HepG2 (cell line): Measurements from ENCODE around the gene TP73. TPM values are rescaled to one million over a fixed set of nuclear protein-coding genes. Genes with fewer than 3 reads are reported as not detected.
A peak's percentile ranks its signal among the peaks of the same experiment; 100 is the strongest.

Experiments used
- ATAC-seq: fragments of 200-7000 bp; cut with Tn5 transposase; 3 replicates; pipeline ENCODE4 v1.9.1; 2020; ENCODE audit warnings: mild to moderate bottlenecking, moderate library complexity
- BruUV-seq: library from RNA; stranded (reverse); fragments of 400-500 nt; replicated peaks from 2 replicates; lab custom pipeline; 2021; lab: Mats Ljungman, UMichigan
- CTCF ChIA-PET: fragments of 300-600 bp; formaldehyde crosslinking; extraction: SDS; loops from one replicate; lab custom pipeline; 2021; ENCODE audit warnings: low total read pairs, inconsistent platforms, low intra/inter-chr PET ratio; lab: Yijun Ruan, JAX
- POLR2A ChIA-PET: fragments of 350-600 bp; sonication (Branson Sonifier 250); formaldehyde crosslinking; loops from one replicate; lab custom pipeline; 2020; ENCODE audit warnings: antibody characterized with exemption, inconsistent platforms; lab: Yijun Ruan, JAX
- DNase-seq: peaks from one replicate; pipeline ENCODE4 v3.0.0-alpha.2; 2015; ENCODE audit warnings: low spot score
- FAIRE-seq: peaks from 3 replicates; lab custom pipeline; 2011; peaks lifted over from hg19 to GRCh38; lab: Jason Lieb, UNC
- H2AFZ ChIP-seq: one replicate; pipeline ENCODE4 v1.6.1; 2011; ENCODE audit warnings: low read length, inconsistent platforms
- H3K27ac ChIP-seq: fragments of 300-600 bp; 3 replicates; pipeline ENCODE4 v1.8.0; 2011; ENCODE audit warnings: mixed run types, mild to moderate bottlenecking, mixed read lengths, low read length, inconsistent platforms; ENCODE audit not compliant: insufficient read depth; ENCODE audit errors: extremely low read length
- H3K27me3 ChIP-seq, 2 experiments: fragments of 200-600 bp in 1 of 2; 2 replicates in 1 of 2; 3 replicates in 1 of 2; pipeline versions ENCODE4 v1.6.0 to v1.8.0; 2011; ENCODE audit warnings: low read length in 2 of 2, mild to moderate bottlenecking in 2 of 2, moderate library complexity in 2 of 2, inconsistent platforms in 1 of 2; ENCODE audit not compliant: insufficient read depth in 2 of 2, control insufficient read depth in 1 of 2
- H3K36me3 ChIP-seq, 2 experiments: fragments of 200-600 bp in 1 of 2; replicated peaks in 1 of 2; 2 replicates in 1 of 2; 3 replicates in 1 of 2; pipeline versions ENCODE4 v1.5.1 to v1.8.0; 2011; ENCODE audit warnings: low read length in 2 of 2, inconsistent platforms in 1 of 2; ENCODE audit not compliant: insufficient read depth in 2 of 2, control insufficient read depth in 1 of 2
- H3K4me1 ChIP-seq: 2 replicates; pipeline ENCODE4 v1.5.1; 2012; ENCODE audit warnings: low read length, inconsistent platforms; ENCODE audit not compliant: insufficient read depth
- H3K4me2 ChIP-seq: 2 replicates; pipeline ENCODE4 v1.6.0; 2011; ENCODE audit warnings: low read depth, low read length, inconsistent platforms
- H3K4me3 ChIP-seq, 3 experiments: fragments of 200-600 bp in 1 of 3; sonication (generic), shearing (Covaris generic) in 1 of 3; replicated peaks in 1 of 3; 2 replicates each; pipeline ENCODE4 v1.5.1; 2011 to 2016; ENCODE audit warnings: low read length in 3 of 3, inconsistent platforms in 2 of 3, low read depth in 2 of 3, mild to moderate bottlenecking in 2 of 3, control low read depth in 1 of 3, mixed read lengths in 1 of 3; ENCODE audit not compliant: insufficient read depth in 1 of 3
- H3K79me2 ChIP-seq: one replicate; pipeline ENCODE4 v1.6.1; 2011; ENCODE audit warnings: low read length, inconsistent platforms; ENCODE audit not compliant: insufficient read depth
- H3K9ac ChIP-seq: 2 replicates; pipeline ENCODE4 v1.6.0; 2011; ENCODE audit warnings: mild to moderate bottlenecking, low read depth, low read length, inconsistent platforms; ENCODE audit not compliant: insufficient read depth
- H3K9me3 ChIP-seq: 2 replicates; pipeline ENCODE4 v1.5.1; 2012; ENCODE audit warnings: mild to moderate bottlenecking, low read length
- H4K20me1 ChIP-seq: 2 replicates; pipeline ENCODE4 v1.6.0; 2011; ENCODE audit warnings: inconsistent platforms, mild to moderate bottlenecking, low read length, moderate library complexity; ENCODE audit not compliant: insufficient read depth
- ATF7 ChIP-seq, 2 experiments: fragments of 450-650 bp in 1 of 2; sonication (generic) in 1 of 2; formaldehyde crosslinking in 1 of 2; IDR thresholded peaks; 2 replicates each; pipeline versions ENCODE4 v1.4.0 to v1.6.1; 2016 to 2020; ENCODE audit warnings: antibody characterized with exemption in 1 of 2, mild to moderate bottlenecking in 1 of 2, missing genetic modification reagents in 1 of 2
- ERF ChIP-seq: IDR thresholded peaks from 2 replicates; pipeline ENCODE4 v1.6.1; 2018; ENCODE audit warnings: missing biosample characterization, missing genetic modification reagents
- FOSL2 ChIP-seq: sonication (generic); formaldehyde crosslinking; IDR thresholded peaks from 2 replicates; pipeline ENCODE4 v1.4.0; 2020; ENCODE audit warnings: missing genetic modification reagents
- HOXA3 ChIP-seq: sonication (generic); formaldehyde crosslinking; IDR thresholded peaks from 2 replicates; pipeline ENCODE4 v1.5.0; 2020; ENCODE audit warnings: missing genetic modification reagents
- MAFK ChIP-seq, 2 experiments: IDR thresholded peaks in 1 of 2; conservative IDR thresholded peaks in 1 of 2; 2 replicates each; pipeline ENCODE4 v1.6.1; 2011; ENCODE audit warnings: improper control_type of control experiment in 2 of 2, low read length in 2 of 2
- MATR3 ChIP-seq: sonication (generic); formaldehyde crosslinking; IDR thresholded peaks from 2 replicates; pipeline ENCODE4 v1.4.0; 2020; ENCODE audit warnings: missing genetic modification reagents
- NBN ChIP-seq: fragments of 450-650 bp; conservative IDR thresholded peaks from 2 replicates; pipeline ENCODE4 v1.6.1; 2017
- NCOA5 ChIP-seq: sonication (generic); formaldehyde crosslinking; IDR thresholded peaks from 2 replicates; pipeline ENCODE4 v1.4.0; 2020; ENCODE audit warnings: missing genetic modification reagents
- ZNF10 ChIP-seq: sonication (generic); formaldehyde crosslinking; IDR thresholded peaks from 2 replicates; pipeline ENCODE4 v1.4.0; 2020; ENCODE audit warnings: mild to moderate bottlenecking, low read depth, missing genetic modification reagents, borderline replicate concordance
- ZSCAN20 ChIP-seq: sonication (generic); formaldehyde crosslinking; IDR thresholded peaks from 2 replicates; pipeline ENCODE4 v1.4.0; 2020; ENCODE audit warnings: missing genetic modification reagents, mild to moderate bottlenecking, borderline replicate concordance
- WGBS: methylation state at CpG from one replicate; pipeline ENCODE4 v1.1.6; 2017; ENCODE audit warnings: low lambda C conversion rate; 5-methylcytosine and 5-hydroxymethylcytosine counted together
- in situ Hi-C: cut with HindIII; loops from 2 replicates; pipeline ENCODE4 v1.10.0; 2017; ENCODE audit warnings: low pct_unique_long_range_greater_than_20kb; ENCODE audit not compliant: extremely low pct_ligation_motif_present
- intact Hi-C: fragments of 100-400 bp; cut with micrococcal nuclease; formaldehyde crosslinking; loops from one replicate; pipeline ENCODE4 v1.10.0; 2022; ENCODE audit not compliant: unreplicated experiment
- polyA plus RNA-seq, 8 experiments: library from polyadenylated mRNA; depleted of rRNA in 3 of 8; stranded (reverse) in 7 of 8; unstranded in 1 of 8; fragments of >200 nt; fragmentation: Illumina TruSeq in 4 of 8; extraction: Trizol in 4 of 8; gene quantifications; 2 replicates each; pipeline versions ENCODE4 v1.2.1 to v1.2.3, GENCODE V29; 2011 to 2016; ENCODE audit warnings: low read depth in 4 of 8, missing spikeins in 1 of 8, mixed read lengths in 1 of 8; ENCODE audit not compliant: insufficient read depth in 1 of 8
- total RNA-seq, 5 experiments: library from RNA; depleted of rRNA; stranded (reverse); fragments of >200 nt; fragmentation: Illumina TruSeq; extraction: Trizol; gene quantifications; 2 replicates each; pipeline ENCODE4 v1.2.3, GENCODE V29; 2016; ENCODE audit warnings: low read depth in 1 of 5

TP73 gene
- total and polyA plus RNA-seq, 2 of the 13 experiments (the other 11 are each of a cell fraction or from before 2014, with no cell fraction given), result 0.49 to 1.1 TPM

- H3K9me3 ChIP-seq, result no peaks in the 10 kb centered on the region
- CTCF ChIA-PET, result no interaction called here
- intact Hi-C loops (no loop called here), in situ Hi-C loops (no loop called here)
- H4K20me1 ChIP-seq, result no peaks in the 10 kb centered on the region
- TF ChIP-seq NBN, result no peak
- TF ChIP-seq ZNF10, result no peak
- TF ChIP-seq MAFK (conservative IDR thresholded peaks at IDR 0.05 in 1 of 2, IDR thresholded peaks at IDR 0.05 in 1 of 2; ENCODE audit: low read length in 2 of 2), result no peak
- no peak for TF ChIP-seq FOSL2 (CRISPR knock-in tag)
- no peak for TF ChIP-seq ATF7 (IDR thresholded peaks at IDR 0.05)
- TF ChIP-seq ATF7 (CRISPR knock-in tag; IDR thresholded peaks at IDR 0.05), result no peak
- TF ChIP-seq ERF (CRISPR knock-in tag), result no peak
- no peak for TF ChIP-seq MATR3
- no peak for TF ChIP-seq ZSCAN20
- no peak for TF ChIP-seq HOXA3 (CRISPR knock-in tag)
- no peak for TF ChIP-seq NCOA5
- FAIRE-seq (no peak), ATAC-seq (no peak), DNase-seq (no peak)
- BruUV-seq, result no TSS peak
- H2AFZ ChIP-seq, result no peak overlapping the region
- H3K4me1 ChIP-seq, result peaks cover 31% of the 10 kb centered on the region
- H3K27me3 ChIP-seq, result peaks cover 0 to 3% of the 10 kb centered on the region in 2 experiments; a peak in 2 of 5 replicates
- no peak overlapping the region for H3K27ac ChIP-seq
- POLR2A ChIA-PET, result interaction anchor here (1.0 kb wide), 1 partner anchor 23 kb away, joined by 3 read pairs; no protein-coding TSS in a partner anchor
- peaks cover 6% of the 10 kb centered on the region for H3K79me2 ChIP-seq
- 96% methylated on average over 12 of the region's 12 CpGs for WGBS
- H3K4me2 ChIP-seq, result peak overlapping the region; percentile 85; the same call in 1 of the 2 replicates
- H3K9ac ChIP-seq, result 0 out of 2 replicates have a peak overlapping the region, but pooled peaks have one; percentile 22
- no peak overlapping the region; a peak in 1 of 6 replicates for H3K4me3 ChIP-seq
- H3K36me3 ChIP-seq, result peaks cover 3 to 28% of the 10 kb centered on the region in 2 experiments; a peak in 4 of 5 replicates
Measured at GRCh38 chr1:3745071-3745470, 92.8 kb downstream of the TP73 start.
